GM06990 (cell line): ENCODE results near the gene NECTIN2.
"Not testable (repeated sequence)": the region's sequence is repeated elsewhere in the genome, so short reads cannot be mapped to it uniquely, and the experiment has no call there.

Source experiments
- DNase-seq: peaks from one replicate; pipeline ENCODE4 v3.0.0-alpha.2; 2011; ENCODE audit not compliant: insufficient read length; ENCODE audit errors: extremely low read depth
- H3K27me3 ChIP-seq: replicated peaks from 2 replicates; pipeline ENCODE4 v1.6.0; 2011; ENCODE audit warnings: low read length; ENCODE audit not compliant: control insufficient read depth, insufficient read depth
- H3K36me3 ChIP-seq: 2 replicates; pipeline ENCODE4 v1.5.1; 2011; ENCODE audit warnings: low read length; ENCODE audit not compliant: control insufficient read depth, insufficient read depth
- H3K4me3 ChIP-seq: replicated peaks from 2 replicates; pipeline ENCODE4 v1.5.1; 2011; ENCODE audit warnings: low read depth, mild to moderate bottlenecking, control low read depth, low read length
- TF ChIP-seq, protein P1 (sequence below): IDR thresholded peaks from 2 replicates; pipeline ENCODE4 v1.5.1; 2011; ENCODE audit warnings: low read length, control low read depth, mild to moderate bottlenecking, inconsistent platforms; ENCODE audit not compliant: insufficient read depth, poor library complexity, severe bottlenecking

NECTIN2 gene

DNA sequence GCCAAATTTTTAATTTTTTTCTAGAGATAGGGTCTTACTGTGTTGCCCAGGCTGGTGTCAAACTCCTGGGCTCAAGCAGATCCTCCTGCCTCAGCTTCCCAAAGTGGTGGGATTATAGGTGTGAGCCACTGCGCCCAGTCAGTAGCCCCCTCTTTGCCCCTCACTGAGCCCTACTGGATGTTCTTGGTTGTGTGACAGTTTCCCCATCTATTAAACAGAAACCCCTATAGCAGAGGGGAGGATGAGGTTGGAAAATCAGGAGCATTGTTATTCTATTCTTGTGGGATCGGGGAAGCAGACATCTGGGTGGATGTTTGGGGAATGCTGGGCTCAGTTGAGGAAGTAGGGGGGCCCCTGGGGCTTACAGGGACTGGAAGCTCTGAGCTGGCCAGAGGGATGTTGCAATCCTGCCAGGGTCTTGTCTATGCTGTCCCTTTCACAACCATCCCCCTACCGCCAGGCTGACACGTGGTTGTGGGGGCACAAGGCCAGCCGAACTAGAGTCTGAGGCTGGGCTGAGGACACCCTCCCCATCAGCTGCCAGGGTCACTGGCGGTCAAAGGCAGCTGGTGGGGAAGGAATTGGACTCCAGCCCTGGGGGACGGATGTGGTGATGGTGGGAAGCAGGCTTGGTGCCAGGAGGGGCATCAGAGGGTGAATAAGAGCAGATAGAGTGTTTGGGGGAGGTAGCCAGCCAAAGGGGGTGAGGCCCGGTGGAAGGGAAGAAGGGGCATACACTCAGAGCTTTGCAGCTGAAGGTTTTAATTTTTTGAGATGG lies 79.2 kb downstream of the NECTIN2 start:
- TF ChIP-seq, protein P1, sequence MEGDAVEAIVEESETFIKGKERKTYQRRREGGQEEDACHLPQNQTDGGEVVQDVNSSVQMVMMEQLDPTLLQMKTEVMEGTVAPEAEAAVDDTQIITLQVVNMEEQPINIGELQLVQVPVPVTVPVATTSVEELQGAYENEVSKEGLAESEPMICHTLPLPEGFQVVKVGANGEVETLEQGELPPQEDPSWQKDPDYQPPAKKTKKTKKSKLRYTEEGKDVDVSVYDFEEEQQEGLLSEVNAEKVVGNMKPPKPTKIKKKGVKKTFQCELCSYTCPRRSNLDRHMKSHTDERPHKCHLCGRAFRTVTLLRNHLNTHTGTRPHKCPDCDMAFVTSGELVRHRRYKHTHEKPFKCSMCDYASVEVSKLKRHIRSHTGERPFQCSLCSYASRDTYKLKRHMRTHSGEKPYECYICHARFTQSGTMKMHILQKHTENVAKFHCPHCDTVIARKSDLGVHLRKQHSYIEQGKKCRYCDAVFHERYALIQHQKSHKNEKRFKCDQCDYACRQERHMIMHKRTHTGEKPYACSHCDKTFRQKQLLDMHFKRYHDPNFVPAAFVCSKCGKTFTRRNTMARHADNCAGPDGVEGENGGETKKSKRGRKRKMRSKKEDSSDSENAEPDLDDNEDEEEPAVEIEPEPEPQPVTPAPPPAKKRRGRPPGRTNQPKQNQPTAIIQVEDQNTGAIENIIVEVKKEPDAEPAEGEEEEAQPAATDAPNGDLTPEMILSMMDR, result no peak
- no peak overlapping the region for H3K4me3 ChIP-seq
- no peak for DNase-seq

DNA sequence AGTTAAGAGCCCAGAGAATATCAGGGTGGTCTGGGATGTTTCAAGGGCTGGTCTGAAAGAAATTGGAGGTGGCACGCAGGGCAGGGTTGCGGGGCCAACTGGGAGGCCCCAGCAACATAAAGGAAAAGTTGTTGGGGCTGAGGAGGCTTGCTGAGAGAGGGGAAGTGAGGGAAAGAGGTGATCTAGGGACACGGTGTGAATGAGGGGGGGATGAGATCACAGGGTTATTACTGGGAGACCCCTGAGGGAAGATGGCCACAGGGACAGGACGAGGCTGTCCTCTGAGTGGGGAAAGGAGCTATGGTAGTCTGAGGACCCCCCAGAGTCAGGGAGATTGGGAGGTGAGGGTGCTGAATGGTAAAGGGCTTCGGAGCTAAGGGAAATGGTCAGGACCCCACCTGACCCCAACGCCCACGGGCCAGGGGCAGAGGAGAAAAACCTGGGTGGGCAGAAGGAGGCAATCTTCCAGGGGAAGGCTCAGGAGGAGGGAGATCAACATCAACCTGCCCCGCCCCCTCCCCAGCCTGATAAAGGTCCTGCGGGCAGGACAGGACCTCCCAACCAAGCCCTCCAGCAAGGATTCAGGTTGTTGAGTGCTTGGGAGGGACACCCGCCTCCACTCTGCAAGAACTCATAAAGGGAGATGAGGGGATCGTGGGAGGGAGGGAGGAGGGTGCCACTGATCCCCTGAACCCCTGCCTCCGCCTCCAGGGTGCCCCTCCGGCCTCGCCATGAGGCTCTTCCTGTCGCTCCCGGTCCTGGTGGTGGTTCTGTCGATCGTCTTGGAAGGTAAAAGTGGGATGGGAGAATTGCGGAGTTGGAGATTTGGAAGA lies 80.4 kb downstream of the NECTIN2 start:
- H3K27me3 ChIP-seq, H3K36me3 ChIP-seq, H3K4me3 ChIP-seq, DNase-seq: not testable (repeated sequence)

More for the DNA sequence above, 79.2 kb downstream of the NECTIN2 start:
- Histone ChIP-seq H3K36me3 (no peaks in the 10 kb centered on the region), H3K27me3 (peaks cover 1% of the 10 kb centered on the region; the same call in 1 of the 2 replicates)

GRCh38 chr19:44927746-44928145 lies 81.6 kb downstream of the NECTIN2 start:
- no peaks in the 10 kb centered on the region for H3K36me3 ChIP-seq
- TF ChIP-seq, protein P1, result no peak
- no peak for DNase-seq

DNA sequence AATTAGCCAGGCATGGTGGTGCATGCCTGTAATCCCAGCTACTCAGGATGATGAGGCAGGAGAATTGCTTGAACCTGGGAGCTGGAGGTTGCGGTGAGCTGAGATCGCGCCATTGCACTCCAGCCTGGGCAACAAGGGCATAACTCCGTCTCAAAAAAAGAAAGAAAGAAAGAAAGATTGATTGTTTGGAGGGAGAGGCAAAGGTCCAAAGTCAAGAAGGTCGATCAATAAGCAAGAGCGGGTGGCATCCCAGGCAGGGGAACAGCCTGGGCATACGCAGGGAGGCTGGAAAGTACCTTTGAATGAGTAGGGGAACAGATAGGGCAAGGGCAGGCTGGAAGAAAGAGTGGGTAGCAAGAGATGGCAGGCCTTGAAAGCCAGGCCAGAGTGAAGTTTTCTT lies 84.0 kb downstream of the NECTIN2 start:
- Histone ChIP-seq H3K27me3 (no peaks in the 10 kb centered on the region; the same call in 1 of the 2 replicates), H3K4me3 (no peak overlapping the region), H3K36me3 (no peaks in the 10 kb centered on the region)
- no peak for DNase-seq
- TF ChIP-seq, protein P1, result no peak

More at GRCh38 chr19:44927746-44928145, 81.6 kb downstream of the NECTIN2 start:
- no peak overlapping the region for H3K4me3 ChIP-seq
- peaks cover 1% of the 10 kb centered on the region; the same call in 1 of the 2 replicates for H3K27me3 ChIP-seq

DNA sequence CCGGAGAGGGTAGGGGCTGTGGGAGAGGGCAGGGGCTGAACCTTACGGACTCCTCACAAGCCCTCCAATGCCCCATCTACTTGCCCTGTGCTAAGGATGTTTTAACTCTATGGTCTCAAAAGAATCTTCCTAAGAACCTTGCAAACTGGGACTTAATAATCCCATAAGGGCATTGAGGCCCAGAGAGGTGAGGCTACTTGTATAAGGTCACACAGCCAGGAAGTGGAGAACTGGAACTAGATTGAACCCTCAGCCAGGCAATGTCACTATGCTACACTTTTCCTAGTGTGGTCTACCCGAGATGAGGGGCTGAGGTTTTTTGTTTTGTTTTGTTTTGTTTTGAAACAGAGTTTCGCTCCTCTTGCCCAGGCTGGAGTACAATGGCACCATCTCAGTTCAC lies 85.4 kb downstream of the NECTIN2 start:
- no peak for DNase-seq
- Histone ChIP-seq H3K36me3 (no peaks in the 10 kb centered on the region), H3K4me3 (no peak overlapping the region), H3K27me3 (peaks cover 1% of the 10 kb centered on the region; the same call in 1 of the 2 replicates)
- TF ChIP-seq, protein P1, result no peak
